ENCODE results near the gene IFNL2. TPM values are rescaled to one million over a fixed set of nuclear protein-coding genes. Genes with fewer than 3 reads are reported as not detected.
A peak's percentile ranks its signal among the peaks of the same experiment; 100 is the strongest.

IFNL2 gene
- total RNA-seq, 1 experiment from 2014 or later = not detected

DNA sequence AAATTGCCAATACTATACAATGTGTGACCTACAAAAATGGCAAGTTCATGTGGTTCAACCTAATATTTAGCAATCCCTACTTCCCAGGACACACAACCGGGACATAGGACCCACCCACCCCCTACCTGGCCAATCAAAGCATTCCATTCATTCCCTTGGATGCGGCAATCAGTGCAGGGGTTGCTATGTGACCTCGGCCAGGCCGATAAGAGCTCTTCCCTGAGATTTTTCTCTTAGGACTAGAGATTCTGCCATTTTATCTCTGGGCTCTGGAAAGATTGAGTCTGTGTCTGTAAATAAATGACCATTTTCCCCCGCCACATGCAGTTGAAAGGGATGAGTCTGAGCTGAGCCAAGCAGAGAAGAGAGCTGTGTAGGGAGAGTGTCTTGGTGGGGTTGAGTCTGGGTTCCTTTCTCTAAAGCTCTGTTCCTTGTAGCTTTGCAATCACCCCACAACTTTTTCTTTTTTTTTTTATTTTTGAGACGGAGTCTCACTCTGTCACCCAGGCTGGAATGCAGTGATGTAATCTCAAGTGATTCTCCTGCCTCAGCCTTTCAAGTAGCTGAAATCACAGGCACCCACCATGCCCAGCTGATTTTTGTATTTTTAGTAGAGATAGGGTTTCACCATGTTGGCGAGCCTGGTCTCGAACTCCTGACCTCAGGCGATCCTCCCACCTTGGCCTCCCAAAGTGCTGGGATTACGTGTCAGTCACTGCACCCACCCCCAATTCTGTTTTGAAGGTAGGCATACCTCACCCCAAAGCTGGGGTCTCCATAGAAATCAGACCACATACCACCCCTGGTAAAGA is 35.4 kb downstream of the IFNL2 start:
- Mint-ChIP-seq H3K27ac (ENCODE audit: unreplicated experiment) (peak overlapping the region; percentile 91), H3K4me1 (ENCODE audit: low read depth, unreplicated experiment) (peaks cover 50% of the 10 kb centered on the region), H3K4me3 (ENCODE audit: unreplicated experiment) (peak overlapping the region; percentile 68), H3K27me3 (ENCODE audit: insufficient read depth, unreplicated experiment) (no peaks in the 10 kb centered on the region), H3K36me3 (ENCODE audit: insufficient read depth, unreplicated experiment) (peaks cover 43% of the 10 kb centered on the region), H3K9me3 (ENCODE audit: unreplicated experiment) (no peaks in the 10 kb centered on the region)
- intact Hi-C loops (cut with micrococcal nuclease; ENCODE audit: unreplicated experiment) = loop anchor here (1.0 kb wide), 2 partner anchors 26 to 45 kb away; no protein-coding TSS in a partner anchor
- ChIA-PET CTCF (interaction anchor here (0.5 to 1.4 kb wide), 11 partner anchors 10 to 1117 kb away, joined by 3 to 7 read pairs (median 5); partner anchors contain the start of gene SAMD4B), POLR2A (interaction anchor here (0.6 to 1.6 kb wide), 7 partner anchors 9 to 403 kb away, joined by 3 to 13 read pairs (median 4); partner anchors contain the start of genes MED29, PAF1 and RPS16)
- Histone ChIP-seq H3K9me3 (no peaks in the 10 kb centered on the region), H3K4me1 (peaks cover 52% of the 10 kb centered on the region), H3K27me3 (replicated peaks; ENCODE audit: control insufficient read depth, insufficient read depth, low read length) (no peaks in the 10 kb centered on the region), H3K4me3 (ENCODE audit: low read depth, low read length) (no peak overlapping the region), H3K36me3 (ENCODE audit: control insufficient read depth, insufficient read depth, low read length) (no peaks in the 10 kb centered on the region; the same call in 1 of the 2 replicates)
- BruUV-seq (replicated peaks) = TSS peak; percentile 74
- DNase-seq = peak; percentile 93 to 97
- TF ChIP-seq CTCF (IDR thresholded peaks at IDR 0.05; ENCODE audit: insufficient read depth in 1 of 2, low read depth in 1 of 2, low read length in 1 of 2, severe bottlenecking in 1 of 2, unreplicated experiment in 1 of 2) = no peak

DNA sequence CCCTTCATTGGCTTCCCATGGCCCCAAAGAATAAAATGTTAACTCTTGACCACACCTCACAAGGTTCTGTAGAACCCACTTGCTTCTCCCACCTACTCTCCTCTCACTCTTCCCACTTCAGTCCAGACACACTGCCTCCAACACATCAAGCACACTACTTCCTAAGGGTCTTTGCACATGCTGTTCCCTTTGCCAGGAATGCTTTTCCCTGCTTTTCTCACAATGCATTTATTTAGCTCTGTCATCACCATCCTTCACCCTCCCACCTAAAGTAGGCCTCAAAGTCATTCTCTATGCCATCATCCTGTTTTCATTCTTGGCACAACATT is 36.0 kb downstream of the IFNL2 start:
- BruUV-seq (replicated peaks) = no TSS peak
- Histone ChIP-seq H3K27me3 (replicated peaks; ENCODE audit: control insufficient read depth, insufficient read depth, low read length) (no peaks in the 10 kb centered on the region), H3K9me3 (no peaks in the 10 kb centered on the region), H3K4me3 (ENCODE audit: low read depth, low read length) (no peak overlapping the region), H3K4me1 (peaks cover 54% of the 10 kb centered on the region), H3K36me3 (ENCODE audit: control insufficient read depth, insufficient read depth, low read length) (no peaks in the 10 kb centered on the region; the same call in 1 of the 2 replicates)
- H3K4me1 Mint-ChIP-seq (ENCODE audit: low read depth, unreplicated experiment) = peaks cover 49% of the 10 kb centered on the region
- H3K27ac Mint-ChIP-seq (ENCODE audit: unreplicated experiment) = peak overlapping the region; percentile 91
- H3K4me3 Mint-ChIP-seq (ENCODE audit: unreplicated experiment) = peak overlapping the region; percentile 68
- DNase-seq = no peak
- POLR2A ChIA-PET = interaction anchor here (0.6 to 1.6 kb wide), 5 partner anchors 8 to 403 kb away, joined by 3 to 13 read pairs (median 4); partner anchors contain the start of genes MED29 and PAF1
- no peaks in the 10 kb centered on the region for H3K27me3 Mint-ChIP-seq (ENCODE audit: insufficient read depth, unreplicated experiment)
- no peaks in the 10 kb centered on the region for H3K9me3 Mint-ChIP-seq (ENCODE audit: unreplicated experiment)
- H3K36me3 Mint-ChIP-seq (ENCODE audit: insufficient read depth, unreplicated experiment) = peaks cover 48% of the 10 kb centered on the region
- CTCF ChIA-PET = interaction anchor here (0.8 to 1.4 kb wide), 4 partner anchors 27 to 182 kb away, joined by 5 to 7 read pairs (median 6); no protein-coding TSS in a partner anchor
- intact Hi-C loops (cut with micrococcal nuclease; ENCODE audit: unreplicated experiment) = no loop called here
- TF ChIP-seq CTCF (IDR thresholded peaks at IDR 0.05; ENCODE audit: insufficient read depth in 1 of 2, low read depth in 1 of 2, low read length in 1 of 2, severe bottlenecking in 1 of 2, unreplicated experiment in 1 of 2) = no peak

DNA sequence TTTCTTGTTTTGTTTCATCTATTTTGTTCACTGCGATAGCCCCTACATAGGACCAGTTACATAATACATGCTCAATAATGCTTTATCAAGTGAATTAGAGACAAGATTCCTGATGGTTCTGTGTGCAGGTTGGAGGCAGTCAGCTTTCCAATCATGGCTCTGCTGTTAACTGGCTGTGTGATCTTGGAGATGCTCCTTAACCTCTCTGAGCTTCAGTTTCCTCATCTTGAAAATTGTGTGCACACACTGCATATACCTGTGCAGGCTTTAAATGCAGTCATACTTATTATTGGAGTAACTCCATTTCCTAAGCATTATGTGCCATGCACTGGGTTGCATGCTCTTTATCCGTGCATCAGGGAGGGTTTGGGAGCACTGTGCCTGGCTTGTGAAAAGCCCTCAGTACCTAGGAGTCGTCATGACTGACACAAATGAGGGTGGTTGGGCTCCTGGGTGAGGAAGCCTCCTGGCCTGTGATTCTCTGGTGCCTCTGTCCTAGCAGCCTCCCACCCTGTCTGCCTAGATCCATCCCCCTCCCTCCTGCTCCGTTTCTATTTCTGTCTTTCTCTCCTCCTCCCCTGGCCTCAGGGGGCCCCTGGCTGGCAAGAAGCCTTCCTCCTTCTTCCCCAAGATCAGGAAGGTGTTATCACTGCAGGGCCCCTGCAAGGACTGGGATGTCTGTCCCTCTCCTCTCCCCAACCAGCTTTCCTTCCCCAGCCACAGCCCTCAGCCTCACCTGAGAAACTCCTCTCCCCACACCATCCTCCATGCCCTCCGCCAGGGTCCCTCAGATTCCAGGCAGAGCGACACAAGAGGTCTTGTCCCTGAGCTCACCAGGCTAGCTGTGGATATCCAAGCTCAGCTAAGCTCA is 36.7 kb downstream of the IFNL2 start:
- H3K27ac Mint-ChIP-seq (ENCODE audit: unreplicated experiment) = peak overlapping the region; percentile 91
- H3K9me3 Mint-ChIP-seq (ENCODE audit: unreplicated experiment) = no peaks in the 10 kb centered on the region
- Histone ChIP-seq H3K4me1 (peaks cover 55% of the 10 kb centered on the region), H3K27me3 (replicated peaks; ENCODE audit: control insufficient read depth, insufficient read depth, low read length) (no peaks in the 10 kb centered on the region), H3K9me3 (no peaks in the 10 kb centered on the region), H3K4me3 (ENCODE audit: low read depth, low read length) (no peak overlapping the region), H3K36me3 (ENCODE audit: control insufficient read depth, insufficient read depth, low read length) (no peaks in the 10 kb centered on the region; the same call in 1 of the 2 replicates)
- POLR2A ChIA-PET = no interaction called here
- no peaks in the 10 kb centered on the region for H3K27me3 Mint-ChIP-seq (ENCODE audit: insufficient read depth, unreplicated experiment)
- no peak for TF ChIP-seq CTCF (IDR thresholded peaks at IDR 0.05; ENCODE audit: insufficient read depth in 1 of 2, low read depth in 1 of 2, low read length in 1 of 2, severe bottlenecking in 1 of 2, unreplicated experiment in 1 of 2)
- no TSS peak for BruUV-seq (replicated peaks)
- H3K36me3 Mint-ChIP-seq (ENCODE audit: insufficient read depth, unreplicated experiment) = peaks cover 55% of the 10 kb centered on the region
- peak; percentile 41 to 80 for DNase-seq
- intact Hi-C loops (cut with micrococcal nuclease; ENCODE audit: unreplicated experiment) = no loop called here
- peaks cover 49% of the 10 kb centered on the region for H3K4me1 Mint-ChIP-seq (ENCODE audit: low read depth, unreplicated experiment)
- peak overlapping the region; percentile 86 for H3K4me3 Mint-ChIP-seq (ENCODE audit: unreplicated experiment)
- CTCF ChIA-PET = interaction anchor here (0.6 kb wide), 1 partner anchor 100 kb away, joined by 3 read pairs; no protein-coding TSS in a partner anchor
